GM12891 (cell line): ENCODE results near the gene TPD52L2.

ENCODE experiments used
- DNase-seq: peaks from one replicate; pipeline ENCODE4 v3.0.0; 2011; ENCODE audit warnings: low spot score; ENCODE audit not compliant: insufficient read length
- FAIRE-seq: peaks from 2 replicates; lab custom pipeline; 2011; peaks lifted over from hg19 to GRCh38; lab: Jason Lieb, UNC
- PAX5 ChIP-seq: IDR thresholded peaks from 2 replicates; pipeline ENCODE4 v1.6.1; 2011; ENCODE audit warnings: low read length, moderate library complexity, mild to moderate bottlenecking; ENCODE audit not compliant: insufficient read depth, severe bottlenecking
- POLR2A ChIP-seq: IDR thresholded peaks from 2 replicates; pipeline ENCODE4 v1.6.1; 2011; ENCODE audit warnings: low read depth, low read length, control low read depth
- POLR2AphosphoS5 ChIP-seq: IDR thresholded peaks from 2 replicates; pipeline ENCODE4 v1.6.1; 2011; ENCODE audit warnings: low read depth, low read length, control low read depth
- POU2F2 ChIP-seq: IDR thresholded peaks from 2 replicates; pipeline ENCODE4 v1.6.1; 2011; ENCODE audit warnings: low read depth, mild to moderate bottlenecking, control low read depth, low read length, moderate library complexity
- SPI1 ChIP-seq: IDR thresholded peaks from 2 replicates; pipeline ENCODE4 v1.6.1; 2011; ENCODE audit warnings: low read depth, low read length, control low read depth
- TAF1 ChIP-seq: IDR thresholded peaks from 2 replicates; pipeline ENCODE4 v1.6.1; 2011; ENCODE audit warnings: low read depth, low read length, control low read depth

Gene TPD52L2

GRCh38 chr20:63933646-63934045, 68.6 kb downstream of the TPD52L2 start:
- no peak for TF ChIP-seq POLR2AphosphoS5
- no peak for TF ChIP-seq SPI1
- TF ChIP-seq PAX5, result no peak
- TF ChIP-seq TAF1, result no peak
- TF ChIP-seq POU2F2, result no peak
- no peak for TF ChIP-seq POLR2A
- FAIRE-seq (no peak), DNase-seq (no peak)

- DNase-seq (no peak), FAIRE-seq (no peak)
- TF ChIP-seq PAX5 (no peak), TAF1 (no peak), POU2F2 (no peak), SPI1 (no peak), POLR2A (no peak), POLR2AphosphoS5 (no peak)
These were observed 69.4 kb downstream of the TPD52L2 start for GRCh38 chr20:63934271-63935068.

GRCh38 chr20:63935447-63935846, 70.4 kb downstream of the TPD52L2 start:
- DNase-seq (no peak), FAIRE-seq (no peak)
- TF ChIP-seq POU2F2, result no peak
- no peak for TF ChIP-seq POLR2A
- no peak for TF ChIP-seq PAX5
- no peak for TF ChIP-seq TAF1
- TF ChIP-seq SPI1, result no peak
- no peak for TF ChIP-seq POLR2AphosphoS5

- TF ChIP-seq PAX5, result no peak
- TF ChIP-seq POLR2AphosphoS5, result no peak
- no peak for TF ChIP-seq SPI1
- TF ChIP-seq TAF1, result no peak
- FAIRE-seq (no peak), DNase-seq (no peak)
These were observed 72.5 kb downstream of the TPD52L2 start for GRCh38 chr20:63937596-63937995.

- TF ChIP-seq POLR2AphosphoS5, result no peak
- no peak for TF ChIP-seq POLR2A
- TF ChIP-seq POU2F2, result no peak
- TF ChIP-seq SPI1, result no peak
- TF ChIP-seq PAX5, result no peak
- no peak for TF ChIP-seq TAF1
- DNase-seq (no peak), FAIRE-seq (no peak)
These were observed 74.2 kb downstream of the TPD52L2 start for GRCh38 chr20:63939061-63939935.

GRCh38 chr20:63940071-63940471, 75.0 kb downstream of the TPD52L2 start:
- TF ChIP-seq POLR2AphosphoS5 (no peak), POLR2A (no peak), TAF1 (no peak), SPI1 (no peak), PAX5 (no peak), POU2F2 (no peak)
- DNase-seq (no peak), FAIRE-seq (no peak)

- no peak for TF ChIP-seq POU2F2
- FAIRE-seq, result no peak
- DNase-seq, result no peak
These were observed 75.6 kb downstream of the TPD52L2 start for GRCh38 chr20:63940472-63941266.
